GM19099 (cell line): ENCODE measurements around the gene KRTAP17-1.

Experiments used
- POLR2A ChIP-seq: IDR thresholded peaks from 3 replicates; pipeline ENCODE4 v1.6.1; 2011; ENCODE audit warnings: low read depth; ENCODE audit not compliant: insufficient read length; ENCODE audit errors: extremely low read depth

KRTAP17-1 gene

GRCh38 chr17:41338961-41339485 is 23.5 kb upstream of the KRTAP17-1 start:
- TF ChIP-seq POLR2A = no peak

- no peak for TF ChIP-seq POLR2A
These were observed 20.2 kb upstream of the KRTAP17-1 start for GRCh38 chr17:41335747-41336146.

GRCh38 chr17:41334385-41335305 is 19.1 kb upstream of the KRTAP17-1 start:
- TF ChIP-seq POLR2A = no peak

- TF ChIP-seq POLR2A = no peak
These were observed 18.3 kb upstream of the KRTAP17-1 start for GRCh38 chr17:41333836-41334235.

GRCh38 chr17:41333098-41333497 is 17.6 kb upstream of the KRTAP17-1 start:
- no peak for TF ChIP-seq POLR2A

- TF ChIP-seq POLR2A = no peak
These were observed 16.7 kb upstream of the KRTAP17-1 start for GRCh38 chr17:41332239-41332638.

GRCh38 chr17:41331606-41332005 is 16.1 kb upstream of the KRTAP17-1 start:
- TF ChIP-seq POLR2A = no peak

GRCh38 chr17:41329279-41329948 is 13.9 kb upstream of the KRTAP17-1 start:
- TF ChIP-seq POLR2A = no peak

- TF ChIP-seq POLR2A = no peak
These were observed 12.7 kb upstream of the KRTAP17-1 start for GRCh38 chr17:41328207-41328606.

GRCh38 chr17:41327411-41328120 is 12.1 kb upstream of the KRTAP17-1 start:
- no peak for TF ChIP-seq POLR2A

GRCh38 chr17:41326173-41327145 is 10.9 kb upstream of the KRTAP17-1 start:
- TF ChIP-seq POLR2A = no peak

- no peak for TF ChIP-seq POLR2A
These were observed 10.1 kb upstream of the KRTAP17-1 start for GRCh38 chr17:41325611-41326010.

- no peak for TF ChIP-seq POLR2A
These were observed 9.6 kb upstream of the KRTAP17-1 start for GRCh38 chr17:41325126-41325525.
